HG02840 (cell line): ENCODE results near the gene NDUFS7.
A peak's percentile ranks its signal among the peaks of the same experiment; 100 is the strongest.
"Not testable (repeated sequence)": the region's sequence is repeated elsewhere in the genome, so short reads cannot be mapped to it uniquely, and the experiment has no call there.

Experiments used
- ATAC-seq: cut with Tn5 transposase; IDR thresholded peaks from one replicate; pipeline ENCODE4 v1.9.1; 2021; ENCODE audit warnings: mild to moderate bottlenecking, moderate library complexity, moderate number of reproducible peaks; ENCODE audit not compliant: unreplicated experiment, low FRiP score

The NDUFS7 gene

DNA sequence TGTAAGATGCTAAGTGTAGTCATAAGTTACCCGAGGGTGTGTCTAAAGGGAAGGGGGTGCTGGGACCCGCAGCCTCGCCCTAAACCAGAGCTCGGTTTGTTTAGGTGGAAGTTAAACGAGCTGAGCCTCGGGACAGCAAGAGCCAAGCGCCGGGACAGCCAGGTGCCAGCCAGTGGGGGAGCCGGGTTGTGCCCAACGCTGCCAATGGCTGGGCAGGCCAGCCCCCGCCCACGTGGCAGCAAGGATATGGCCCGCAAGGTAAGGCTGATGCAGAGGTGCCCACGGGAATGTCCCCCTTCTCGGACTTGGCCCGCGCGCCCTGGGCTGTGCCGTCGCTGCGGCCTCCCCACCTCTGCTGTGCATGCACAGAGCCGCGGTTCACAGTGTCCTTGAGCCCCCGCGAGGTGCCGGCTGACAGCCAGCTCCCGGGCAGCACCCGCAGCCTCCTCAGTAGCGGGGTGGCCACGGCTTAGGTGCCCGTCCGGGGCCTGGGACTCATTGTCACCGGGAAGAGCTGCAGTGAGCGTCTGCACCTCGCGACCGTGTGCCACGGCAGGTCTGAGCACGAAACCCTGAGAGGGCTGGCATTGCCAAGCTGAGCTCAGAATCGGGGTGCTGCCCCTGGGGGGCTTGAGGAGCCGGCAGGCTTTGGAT, 45.2 kb downstream of the NDUFS7 start:
- no peak for ATAC-seq

- no peak for ATAC-seq
These were observed 46.0 kb downstream of the NDUFS7 start for GRCh38 chr19:1429750-1430149.

DNA sequence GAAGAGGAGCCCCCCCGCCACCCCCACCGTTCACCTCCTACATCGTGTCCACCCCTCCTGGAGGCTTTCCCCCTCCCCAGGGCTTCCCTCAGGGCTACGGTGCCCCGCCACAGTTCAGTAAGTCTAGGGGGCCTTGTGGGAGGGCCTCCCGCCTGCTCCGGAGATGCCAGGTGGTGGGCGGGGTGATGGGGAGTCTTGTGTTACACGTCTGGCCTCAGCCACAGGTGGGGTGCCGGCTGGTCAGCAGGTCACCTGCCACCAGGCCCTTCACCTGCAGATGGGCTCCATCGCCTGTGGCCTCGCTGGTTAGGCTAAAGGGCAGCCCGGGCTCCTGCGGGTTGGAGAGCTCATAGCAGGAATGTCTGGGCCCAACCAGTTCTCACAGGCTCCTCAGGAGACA, 46.5 kb downstream of the NDUFS7 start:
- ATAC-seq = no peak

DNA sequence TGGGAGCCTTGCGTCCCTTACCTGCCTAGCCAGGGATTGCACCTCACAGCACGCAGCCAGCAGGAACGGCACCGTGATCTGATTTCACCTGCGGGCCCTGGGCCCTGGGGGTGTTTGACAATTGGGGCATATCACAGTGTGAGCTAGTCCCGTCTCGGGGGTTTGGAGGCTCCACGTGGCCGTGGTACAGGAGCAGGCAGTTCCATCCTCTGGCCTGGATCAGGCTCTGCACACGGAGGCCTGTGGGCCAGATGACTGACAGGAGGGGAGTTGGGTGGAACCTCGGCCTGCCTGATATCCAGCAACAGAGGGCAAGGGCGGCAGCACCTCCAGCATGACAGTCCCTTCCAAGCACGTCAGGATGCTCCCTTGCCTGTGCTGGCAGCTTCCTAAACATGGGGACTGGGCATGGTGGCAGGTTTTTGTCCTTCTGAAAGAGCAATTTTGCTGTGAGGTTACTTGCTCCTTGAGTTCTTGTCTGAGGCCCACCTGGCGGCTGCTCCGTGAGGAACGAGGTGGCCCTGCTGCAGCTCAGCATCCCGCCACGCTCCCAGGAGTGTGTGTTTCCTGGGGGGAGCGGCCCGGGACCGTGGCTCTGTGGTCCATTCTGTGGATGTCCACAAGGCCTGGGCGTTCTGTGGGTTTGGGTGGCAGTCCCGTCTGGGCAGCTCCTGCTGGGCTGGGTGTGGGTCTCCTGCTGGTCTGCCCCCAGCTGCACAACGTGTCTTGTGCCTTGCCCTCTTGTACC, 48.2 kb downstream of the NDUFS7 start:
- no peak for ATAC-seq

GRCh38 chr19:1432507-1432887, 48.8 kb downstream of the NDUFS7 start:
- no peak for ATAC-seq

DNA sequence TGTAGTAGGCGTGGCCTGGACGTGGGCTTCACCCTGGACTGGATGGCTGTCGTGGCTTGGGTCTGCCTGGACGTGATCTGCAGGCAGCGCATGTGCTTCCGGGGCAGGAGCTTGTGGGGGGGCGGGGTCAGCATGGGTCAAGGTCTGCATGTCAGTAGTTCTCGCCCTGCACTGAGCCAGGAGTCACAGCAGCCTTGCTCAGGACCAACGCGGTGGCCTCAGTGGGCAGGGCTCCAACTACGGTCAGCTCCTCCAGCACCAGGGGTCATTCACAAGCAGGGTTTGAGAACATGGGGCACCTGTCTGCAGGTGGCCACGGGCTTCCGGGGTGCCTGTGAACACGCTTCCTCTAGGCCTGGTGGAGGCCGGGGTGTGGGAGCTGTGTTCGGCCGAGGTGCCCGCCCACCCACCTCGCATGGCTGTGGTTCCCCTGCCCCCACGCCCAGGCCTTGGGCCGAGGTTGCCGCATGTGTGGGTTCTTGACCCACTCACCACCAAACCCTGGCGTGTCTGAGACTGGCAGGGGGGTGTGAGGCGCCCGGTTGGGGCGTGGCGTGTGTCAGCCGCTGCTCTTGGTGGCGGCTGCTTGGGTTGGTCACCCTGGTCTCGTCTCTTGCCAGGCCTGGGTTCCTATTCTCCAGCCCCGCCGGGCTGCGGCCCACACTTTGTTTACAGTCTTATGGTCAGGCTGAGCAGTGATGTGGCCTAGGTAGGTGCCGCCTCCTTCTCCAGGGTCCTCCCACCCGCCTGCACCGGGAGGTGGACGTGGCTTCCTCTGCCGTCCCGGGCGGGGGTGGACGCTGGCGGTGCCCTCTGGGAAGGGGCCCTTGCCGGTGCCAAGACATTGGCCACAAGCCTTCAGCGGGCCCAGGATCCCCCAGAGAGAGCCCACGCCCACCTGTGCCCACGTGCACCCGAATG, 49.7 kb downstream of the NDUFS7 start:
- no peak for ATAC-seq

DNA sequence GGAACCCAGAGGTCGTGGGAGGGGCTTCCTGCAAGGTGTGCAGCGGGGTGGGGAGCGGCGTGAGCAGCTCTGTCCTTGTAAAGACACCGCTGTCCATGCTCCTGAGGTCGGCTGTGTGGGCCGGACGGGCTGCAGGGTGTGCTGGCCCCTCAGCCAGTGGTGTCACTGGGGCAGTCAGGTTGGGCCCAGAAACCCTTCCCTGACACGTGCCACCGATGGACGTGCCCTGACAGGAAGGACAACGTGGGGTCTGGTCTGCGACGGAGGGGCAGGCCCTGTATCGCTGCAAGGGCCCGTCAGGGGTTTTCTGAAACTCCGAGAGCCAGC, 50.3 kb downstream of the NDUFS7 start:
- no peak for ATAC-seq

- no peak for ATAC-seq
These were observed 50.9 kb downstream of the NDUFS7 start for GRCh38 chr19:1434577-1435060.

GRCh38 chr19:1435378-1435989, 51.8 kb downstream of the NDUFS7 start:
- ATAC-seq = no peak

DNA sequence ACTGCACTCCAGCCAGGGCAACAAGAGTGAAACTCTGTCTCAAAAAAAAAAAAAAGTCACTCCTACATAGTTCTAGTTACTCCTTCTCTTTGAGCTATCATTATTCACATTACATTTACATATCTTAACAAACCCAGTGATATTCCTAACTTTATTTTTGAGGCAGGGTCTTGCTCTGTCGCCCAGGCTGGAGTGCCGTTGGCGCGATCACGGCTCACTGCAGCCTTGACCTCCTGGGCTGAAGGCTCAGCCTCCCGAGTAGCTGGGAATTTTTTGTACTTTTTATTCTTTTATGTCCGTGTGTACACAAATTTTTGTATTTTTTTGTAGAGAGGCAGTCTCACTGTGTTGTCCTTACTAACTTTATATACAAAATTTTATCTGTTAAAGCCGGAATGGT, 53.9 kb downstream of the NDUFS7 start:
- no peak for ATAC-seq

DNA sequence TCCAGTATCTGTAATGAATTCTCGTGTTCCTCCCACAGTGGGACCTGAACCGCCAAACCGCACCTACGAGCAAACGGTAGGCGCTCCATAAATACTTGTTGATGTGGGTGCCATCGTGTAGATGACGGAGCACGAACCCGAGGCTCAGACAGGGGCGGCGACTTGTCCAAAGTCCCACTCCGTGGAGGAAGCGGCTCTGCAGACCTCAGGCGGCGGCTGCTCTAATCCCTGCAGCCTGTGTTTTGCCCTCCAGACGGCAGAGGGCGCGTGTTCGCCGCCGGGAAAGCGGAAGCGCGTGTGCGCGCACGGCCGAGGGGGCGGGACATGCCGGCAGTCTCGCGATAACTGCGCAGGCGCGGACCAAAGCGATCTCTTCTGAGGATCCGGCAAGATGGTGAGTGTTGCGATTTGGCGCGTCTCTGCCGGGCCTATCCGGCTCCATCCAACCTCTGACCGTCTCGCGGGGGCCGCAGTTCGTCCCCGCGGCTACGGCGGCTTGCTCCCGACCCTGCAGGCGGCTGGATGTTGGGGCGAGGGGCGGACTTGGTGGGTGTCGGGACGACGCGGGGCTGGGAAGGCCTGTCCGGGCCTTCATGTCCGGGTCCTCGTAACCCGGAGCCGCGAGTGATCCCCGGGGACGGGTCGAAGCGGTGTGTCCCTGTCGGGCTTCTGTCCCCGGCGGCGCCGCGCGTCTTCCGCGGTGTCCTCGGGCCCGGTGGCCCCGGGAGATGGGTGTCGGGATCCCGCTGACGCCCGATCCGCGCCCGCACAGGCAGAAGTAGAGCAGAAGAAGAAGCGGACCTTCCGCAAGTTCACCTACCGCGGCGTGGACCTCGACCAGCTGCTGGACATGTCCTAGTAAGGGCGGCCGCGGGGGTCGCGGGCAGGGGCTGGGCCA, 54.6 kb downstream of the NDUFS7 start, which contains the start of gene RPS15:
RPS15 (plus strand) TSS at position 362 of the 898 bp plus-strand sequence; CDS start at position 392, 30 bp downstream.
- peak; percentile 78 for ATAC-seq

- ATAC-seq = peak; percentile 6
These were observed 55.2 kb downstream of the NDUFS7 start for GRCh38 chr19:1438933-1439354.

GRCh38 chr19:1439525-1440417, 56.1 kb downstream of the NDUFS7 start:
- ATAC-seq = not testable (repeated sequence)

GRCh38 chr19:1440418-1440801, 56.7 kb downstream of the NDUFS7 start:
- no peak for ATAC-seq

- no peak for ATAC-seq
These were observed 57.3 kb downstream of the NDUFS7 start for GRCh38 chr19:1441022-1441426.

- ATAC-seq = no peak
These were observed 58.2 kb downstream of the NDUFS7 start for GRCh38 chr19:1441677-1442438.
